Measurements from ENCODE around the gene SRCAP. TPM values are rescaled to one million over a fixed set of nuclear protein-coding genes. Genes with fewer than 3 reads are reported as not detected.

The SRCAP gene
- total RNA-seq, 1 donor from 2014 or later = 24.5 TPM

GRCh38 chr16:30766206-30766932, 67.4 kb downstream of the SRCAP start:
- DNase-seq (ENCODE audit: low spot score in 2 of 2) = no peak

GRCh38 chr16:30766933-30767284, 67.9 kb downstream of the SRCAP start:
- Histone ChIP-seq H3K27me3 (no peaks in the 10 kb centered on the region), H3K9me3 (no peaks in the 10 kb centered on the region), H3K4me1 (peaks cover 9 to 14% of the 10 kb centered on the region in 2 donors), H3K27ac (no peak overlapping the region), H3K36me3 (peaks cover 80 to 84% of the 10 kb centered on the region in 2 donors), H3K4me3 (no peak overlapping the region)
- TF ChIP-seq CTCF (IDR thresholded peaks at IDR 0.05) = no peak
- no peak for DNase-seq (ENCODE audit: low spot score in 2 of 2)
- intact Hi-C loops (cut with DNase I) = no loop called here

More at GRCh38 chr16:30766206-30766932, 67.4 kb downstream of the SRCAP start:
- Histone ChIP-seq H3K27ac (no peak overlapping the region), H3K27me3 (no peaks in the 10 kb centered on the region), H3K4me1 (peaks cover 11 to 14% of the 10 kb centered on the region in 2 donors), H3K36me3 (peaks cover 74 to 78% of the 10 kb centered on the region in 2 donors), H3K4me3 (no peak overlapping the region), H3K9me3 (no peaks in the 10 kb centered on the region)
- TF ChIP-seq CTCF (IDR thresholded peaks at IDR 0.05) = no peak
- intact Hi-C loops (cut with DNase I) = no loop called here

DNA sequence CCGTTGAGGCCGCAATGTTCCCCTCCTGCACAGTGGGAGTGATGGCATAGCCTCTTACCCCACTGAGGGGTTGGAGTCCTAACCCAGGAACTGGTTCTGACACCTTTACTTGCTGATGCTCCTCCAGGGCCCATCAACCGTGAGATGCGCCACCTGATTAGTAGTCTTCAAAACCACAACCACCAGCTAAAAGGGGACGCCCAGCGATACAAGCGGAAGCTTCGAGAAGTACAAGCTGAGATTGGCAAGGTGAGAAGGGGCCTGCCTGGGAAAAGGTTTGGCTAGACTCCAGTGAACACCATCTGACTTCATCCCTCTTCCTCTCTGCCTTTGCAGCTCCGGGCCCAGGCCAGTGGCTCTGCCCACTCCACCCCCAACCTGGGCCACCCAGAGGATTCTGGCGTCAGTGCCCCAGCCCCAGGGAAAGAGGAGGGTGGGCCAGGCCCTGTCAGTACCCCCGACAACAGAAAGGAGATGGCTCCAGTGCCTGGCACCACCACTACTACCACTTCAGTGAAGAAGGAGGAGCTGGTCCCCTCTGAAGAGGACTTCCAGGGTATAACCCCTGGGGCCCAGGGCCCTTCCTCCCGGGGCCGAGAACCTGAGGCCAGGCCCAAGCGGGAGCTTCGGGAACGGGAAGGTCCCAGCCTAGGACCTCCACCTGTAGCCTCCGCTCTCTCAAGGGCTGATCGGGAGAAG, 68.9 kb downstream of the SRCAP start:
- no peaks in the 10 kb centered on the region for H3K27me3 ChIP-seq
- no peak overlapping the region for H3K27ac ChIP-seq
- intact Hi-C loops (cut with DNase I) = no loop called here
- no peak for DNase-seq (ENCODE audit: low spot score in 2 of 2)
- H3K9me3 ChIP-seq = no peaks in the 10 kb centered on the region
- H3K36me3 ChIP-seq = peaks cover 90 to 94% of the 10 kb centered on the region in 2 donors
- H3K4me3 ChIP-seq = no peak overlapping the region
- peaks cover 6 to 9% of the 10 kb centered on the region in 2 donors for H3K4me1 ChIP-seq
- no peak for TF ChIP-seq CTCF (IDR thresholded peaks at IDR 0.05)

DNA sequence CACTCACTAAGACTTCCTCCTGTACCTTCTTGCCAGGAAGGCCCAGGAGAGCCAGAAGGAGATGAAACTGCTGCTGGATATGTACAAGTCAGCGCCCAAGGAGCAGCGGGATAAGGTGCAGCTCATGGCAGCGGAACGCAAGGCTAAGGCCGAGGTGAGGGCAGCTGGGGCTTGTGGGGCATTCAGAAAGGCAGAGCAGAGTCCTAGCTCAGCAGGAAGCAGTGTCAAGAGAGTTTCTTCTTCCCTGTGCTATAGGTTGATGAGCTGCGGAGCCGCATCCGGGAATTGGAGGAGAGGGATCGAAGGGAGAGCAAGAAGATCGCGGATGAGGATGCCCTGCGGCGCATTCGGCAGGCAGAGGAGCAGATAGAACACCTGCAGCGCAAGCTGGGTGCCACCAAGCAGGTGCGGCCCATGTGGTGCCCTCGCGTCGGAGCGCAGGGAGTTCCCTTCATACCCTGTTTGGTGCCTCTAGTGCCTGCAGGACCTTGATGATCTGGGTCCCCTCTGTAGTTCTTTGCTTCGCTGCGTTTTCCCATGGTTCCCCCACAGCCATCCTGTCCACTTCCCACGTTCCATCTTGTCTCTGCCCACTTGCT, 69.7 kb downstream of the SRCAP start:
- Histone ChIP-seq H3K4me3 (no peak overlapping the region), H3K4me1 (peaks cover 0 to 3% of the 10 kb centered on the region in 2 donors), H3K9me3 (no peaks in the 10 kb centered on the region), H3K27me3 (no peaks in the 10 kb centered on the region), H3K27ac (no peak overlapping the region), H3K36me3 (peaks cover 96 to 97% of the 10 kb centered on the region in 2 donors)
- intact Hi-C loops (cut with DNase I) = no loop called here
- no peak for DNase-seq (ENCODE audit: low spot score in 2 of 2)
- no peak for TF ChIP-seq CTCF (IDR thresholded peaks at IDR 0.05)

DNA sequence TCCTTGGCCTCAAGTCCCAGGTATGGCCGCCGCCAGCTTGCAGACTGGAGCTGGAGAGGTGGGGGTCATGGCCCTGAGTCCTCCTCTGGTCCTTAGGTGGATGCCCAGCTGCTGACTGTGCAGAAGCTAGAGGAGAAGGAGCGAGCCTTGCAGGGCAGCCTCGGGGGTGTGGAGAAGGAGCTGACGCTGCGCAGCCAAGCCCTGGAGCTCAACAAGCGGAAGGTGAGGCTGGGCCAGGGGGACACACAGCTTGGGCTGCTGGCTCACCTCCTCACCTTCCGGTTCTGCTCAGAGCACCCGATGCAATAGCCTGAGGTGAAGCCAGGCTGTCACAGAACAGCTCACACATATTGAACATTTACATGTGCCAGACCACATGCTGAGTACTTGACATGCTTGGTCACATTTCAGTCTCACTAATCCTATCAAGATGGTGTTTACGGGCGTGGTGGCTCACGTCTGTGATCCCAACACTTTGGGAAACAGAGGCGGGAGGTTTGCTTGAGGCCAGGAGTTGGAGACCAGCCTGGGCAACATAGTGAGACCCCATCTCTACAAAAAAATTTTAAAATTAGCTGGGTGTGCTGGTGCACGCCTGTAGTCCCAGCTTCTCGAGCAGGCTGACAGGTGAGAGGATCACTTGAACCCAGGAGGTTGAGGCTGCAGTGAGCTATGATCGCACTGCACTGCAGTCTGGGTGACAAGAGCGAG, 70.6 kb downstream of the SRCAP start:
- Histone ChIP-seq H3K4me1 (no peaks in the 10 kb centered on the region), H3K27ac (no peak overlapping the region), H3K9me3 (no peaks in the 10 kb centered on the region), H3K27me3 (no peaks in the 10 kb centered on the region), H3K36me3 (peaks cover 87 to 93% of the 10 kb centered on the region in 2 donors), H3K4me3 (no peak overlapping the region)
- no peak for DNase-seq (ENCODE audit: low spot score in 2 of 2)
- intact Hi-C loops (cut with DNase I) = no loop called here
- TF ChIP-seq CTCF (IDR thresholded peaks at IDR 0.05) = no peak
